Activated T-helper 17 cell treated with anti-CD3 and anti-CD28 coated beads, Interleukin-2, amount 50 U/mL, for 72 hours (primary cell): Measurements from ENCODE around the gene XXYLT1. TPM values are rescaled to one million over a fixed set of nuclear protein-coding genes. Genes with fewer than 3 reads are reported as not detected.
"Not testable (repeated sequence)": the region's sequence is repeated elsewhere in the genome, so short reads cannot be mapped to it uniquely, and the experiment has no call there.

Source experiments
- ATAC-seq: fragments of 150-1000 bp; cut with Tn5 transposase; replicated peaks from 2 replicates; pipeline ENCODE4 v1.10.0; 2021; ENCODE audit warnings: mild to moderate bottlenecking, moderate library complexity
- H3K27ac Mint-ChIP-seq: one replicate; pipeline ENCODE4 v1.8.0; 2022; ENCODE audit warnings: mixed read lengths
- H3K27me3 Mint-ChIP-seq: one replicate; pipeline ENCODE4 v1.8.0; 2022; ENCODE audit warnings: mixed read lengths
- H3K36me3 Mint-ChIP-seq: one replicate; pipeline ENCODE4 v1.8.0; 2022; ENCODE audit warnings: low read depth, mild to moderate bottlenecking, mixed read lengths
- H3K4me1 Mint-ChIP-seq: one replicate; pipeline ENCODE4 v1.8.0; 2022; ENCODE audit warnings: mixed read lengths
- H3K4me3 Mint-ChIP-seq: one replicate; pipeline ENCODE4 v1.8.0; 2022; ENCODE audit warnings: mild to moderate bottlenecking, mixed read lengths
- H3K9me3 Mint-ChIP-seq: one replicate; pipeline ENCODE4 v1.8.0; 2022; ENCODE audit warnings: mixed read lengths
- total RNA-seq, 2 donors: library from RNA; stranded (reverse); gene quantifications; one replicate each; pipeline ENCODE4 v1.2.3, GENCODE V29; 2022

Gene XXYLT1
- total RNA-seq, 2 donors from 2014 or later, result 7.0 to 7.4 TPM

- no peaks in the 10 kb centered on the region for H3K36me3 Mint-ChIP-seq
- no peaks in the 10 kb centered on the region for H3K4me1 Mint-ChIP-seq
- H3K27ac Mint-ChIP-seq, result no peak overlapping the region
- no peak overlapping the region for H3K4me3 Mint-ChIP-seq
- peaks cover 5% of the 10 kb centered on the region for H3K9me3 Mint-ChIP-seq
- no peaks in the 10 kb centered on the region for H3K27me3 Mint-ChIP-seq
- ATAC-seq, result no peak
Measured at GRCh38 chr3:195236801-195237570, 34.0 kb downstream of the XXYLT1 start.

DNA sequence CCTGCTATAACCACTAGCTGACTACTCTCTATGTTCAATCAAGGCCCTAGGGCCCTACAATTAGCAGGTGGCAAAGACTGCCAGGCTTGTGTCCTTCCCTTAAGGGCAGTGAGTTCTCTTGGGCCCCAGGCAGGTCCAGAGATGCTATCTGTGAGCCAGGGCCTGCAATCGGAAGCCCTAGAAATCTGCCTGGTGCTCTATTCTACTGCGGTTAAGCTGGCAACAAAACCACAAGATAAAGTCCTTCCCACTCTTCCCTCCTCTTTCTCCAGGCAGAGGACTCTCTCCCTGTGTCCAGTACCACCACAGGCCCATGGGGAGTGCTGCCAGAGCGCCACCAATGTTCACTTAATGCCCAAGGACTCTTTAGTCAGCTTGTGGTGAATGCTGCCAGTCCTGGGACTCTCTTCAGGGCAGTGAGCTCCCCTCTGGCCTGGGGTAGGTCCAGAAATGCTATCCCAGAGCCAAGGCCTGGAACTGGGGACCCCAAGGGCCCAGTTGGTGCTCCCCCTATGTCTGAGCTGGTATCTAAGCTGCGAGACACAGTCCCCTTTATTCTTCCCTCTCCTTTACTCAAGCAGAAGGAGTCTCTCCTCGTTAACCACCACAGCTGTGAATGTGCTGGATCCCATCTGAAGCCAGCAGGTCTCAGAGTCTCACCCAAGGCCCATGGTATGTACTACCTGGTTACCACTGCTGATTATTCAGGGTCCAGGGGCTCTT is 34.7 kb downstream of the XXYLT1 start:
- no peaks in the 10 kb centered on the region for H3K4me1 Mint-ChIP-seq
- ATAC-seq, result no peak
- no peak overlapping the region for H3K4me3 Mint-ChIP-seq
- H3K27ac Mint-ChIP-seq, result no peak overlapping the region
- no peaks in the 10 kb centered on the region for H3K36me3 Mint-ChIP-seq
- no peaks in the 10 kb centered on the region for H3K27me3 Mint-ChIP-seq
- peaks cover 7% of the 10 kb centered on the region for H3K9me3 Mint-ChIP-seq

GRCh38 chr3:195230244-195230643 is 40.7 kb downstream of the XXYLT1 start:
- Mint-ChIP-seq H3K27ac (no peak overlapping the region), H3K4me1 (peaks cover 5% of the 10 kb centered on the region), H3K4me3 (no peak overlapping the region), H3K9me3 (peaks cover 7% of the 10 kb centered on the region), H3K36me3 (no peaks in the 10 kb centered on the region), H3K27me3 (no peaks in the 10 kb centered on the region)
- ATAC-seq, result no peak

- H3K27ac Mint-ChIP-seq, H3K36me3 Mint-ChIP-seq, ATAC-seq, H3K4me1 Mint-ChIP-seq, H3K4me3 Mint-ChIP-seq, H3K9me3 Mint-ChIP-seq, H3K27me3 Mint-ChIP-seq: not testable (repeated sequence)
Measured at GRCh38 chr3:195228886-195229285, 42.1 kb downstream of the XXYLT1 start.

DNA sequence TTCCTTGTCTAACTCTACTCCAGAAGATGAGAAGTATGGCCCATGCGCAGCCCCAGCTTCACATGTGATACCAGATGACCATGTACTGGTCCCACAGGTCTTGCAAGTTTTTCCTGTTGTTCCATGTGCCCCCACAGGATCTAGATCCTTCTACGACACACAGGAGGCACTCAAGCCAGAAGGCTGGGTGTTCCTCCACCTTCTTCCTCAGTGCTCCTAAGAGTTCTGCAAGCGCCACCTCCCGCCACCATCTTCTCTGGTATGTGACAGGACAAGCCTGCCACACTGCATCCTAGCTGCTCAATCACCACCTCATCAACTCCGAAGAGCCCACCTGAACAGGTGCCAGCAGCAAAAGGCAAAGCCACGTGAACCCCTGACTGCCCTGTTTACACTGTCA is 43.1 kb downstream of the XXYLT1 start:
- Mint-ChIP-seq H3K4me1 (peaks cover 5% of the 10 kb centered on the region), H3K27ac (peak overlapping the region; percentile 51), H3K36me3 (no peaks in the 10 kb centered on the region), H3K9me3 (peaks cover 7% of the 10 kb centered on the region), H3K4me3 (no peak overlapping the region), H3K27me3 (no peaks in the 10 kb centered on the region)
- no peak for ATAC-seq

GRCh38 chr3:195226900-195227447 is 44.0 kb downstream of the XXYLT1 start:
- Mint-ChIP-seq H3K36me3 (no peaks in the 10 kb centered on the region), H3K4me1 (peaks cover 5% of the 10 kb centered on the region), H3K27ac (no peak overlapping the region), H3K9me3 (peaks cover 1% of the 10 kb centered on the region), H3K4me3 (no peak overlapping the region), H3K27me3 (no peaks in the 10 kb centered on the region)
- peak; percentile 55 for ATAC-seq

DNA sequence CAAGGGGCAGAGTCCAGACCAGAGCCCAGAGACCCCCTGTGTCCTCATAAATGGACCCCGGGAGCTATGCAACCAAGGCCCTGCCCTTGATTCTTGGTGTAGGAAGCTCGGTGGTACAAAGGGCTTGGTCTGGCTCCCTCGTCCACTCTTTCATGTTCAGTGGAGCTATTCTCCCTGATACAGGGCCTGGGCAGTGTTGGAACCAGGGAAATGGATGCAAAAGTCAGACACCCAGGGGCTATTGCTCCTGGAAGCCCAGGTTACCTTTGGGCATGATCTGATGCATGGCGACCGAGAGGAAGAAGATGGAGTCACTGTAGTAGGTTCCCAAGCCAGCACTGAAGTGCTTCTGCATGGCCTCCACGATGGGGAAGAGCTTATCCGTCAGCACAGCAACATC is 44.5 kb downstream of the XXYLT1 start:
- H3K27ac Mint-ChIP-seq, result no peak overlapping the region
- no peaks in the 10 kb centered on the region for H3K27me3 Mint-ChIP-seq
- H3K9me3 Mint-ChIP-seq, result no peaks in the 10 kb centered on the region
- H3K36me3 Mint-ChIP-seq, result no peaks in the 10 kb centered on the region
- no peak for ATAC-seq
- peaks cover 5% of the 10 kb centered on the region for H3K4me1 Mint-ChIP-seq
- no peak overlapping the region for H3K4me3 Mint-ChIP-seq

DNA sequence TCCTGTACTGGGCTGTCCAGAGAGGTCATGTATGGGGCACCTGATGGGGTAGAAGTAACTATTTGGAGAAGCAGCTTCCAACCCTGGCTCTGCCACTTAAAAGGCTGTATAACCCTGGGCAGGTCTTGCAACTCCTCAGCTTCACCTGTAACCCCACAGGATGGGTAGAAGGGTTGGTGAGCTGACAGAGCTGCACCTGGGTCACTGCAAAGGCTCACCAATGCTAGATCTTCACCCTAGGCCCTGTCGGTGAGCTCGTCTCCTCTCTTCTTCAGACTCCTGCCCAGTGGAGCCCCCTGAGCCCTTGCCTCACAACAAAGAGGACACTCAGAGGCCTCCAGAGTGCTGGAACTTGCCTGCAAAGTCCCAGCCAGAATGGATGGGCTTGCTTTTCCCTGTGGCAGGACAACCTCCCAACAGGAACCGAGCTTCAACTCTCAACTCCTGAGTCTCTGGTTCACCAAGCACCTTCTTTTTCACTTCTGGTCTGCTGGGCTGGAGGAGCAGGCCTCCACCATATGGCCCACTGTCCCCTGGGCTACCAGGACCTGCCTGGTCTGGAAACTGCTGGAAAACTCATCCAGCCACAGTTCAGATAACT is 45.9 kb downstream of the XXYLT1 start:
- Mint-ChIP-seq H3K4me3 (no peak overlapping the region), H3K9me3 (no peaks in the 10 kb centered on the region), H3K27ac (no peak overlapping the region), H3K36me3 (no peaks in the 10 kb centered on the region), H3K27me3 (no peaks in the 10 kb centered on the region), H3K4me1 (peaks cover 5% of the 10 kb centered on the region)
- ATAC-seq, result no peak

- H3K4me3 Mint-ChIP-seq, result no peak overlapping the region
- H3K27ac Mint-ChIP-seq, result no peak overlapping the region
- ATAC-seq, result no peak
- no peaks in the 10 kb centered on the region for H3K9me3 Mint-ChIP-seq
- H3K36me3 Mint-ChIP-seq, result no peaks in the 10 kb centered on the region
- H3K4me1 Mint-ChIP-seq, result peaks cover 5% of the 10 kb centered on the region
- H3K27me3 Mint-ChIP-seq, result no peaks in the 10 kb centered on the region
Measured at GRCh38 chr3:195224156-195224979, 46.6 kb downstream of the XXYLT1 start.

DNA sequence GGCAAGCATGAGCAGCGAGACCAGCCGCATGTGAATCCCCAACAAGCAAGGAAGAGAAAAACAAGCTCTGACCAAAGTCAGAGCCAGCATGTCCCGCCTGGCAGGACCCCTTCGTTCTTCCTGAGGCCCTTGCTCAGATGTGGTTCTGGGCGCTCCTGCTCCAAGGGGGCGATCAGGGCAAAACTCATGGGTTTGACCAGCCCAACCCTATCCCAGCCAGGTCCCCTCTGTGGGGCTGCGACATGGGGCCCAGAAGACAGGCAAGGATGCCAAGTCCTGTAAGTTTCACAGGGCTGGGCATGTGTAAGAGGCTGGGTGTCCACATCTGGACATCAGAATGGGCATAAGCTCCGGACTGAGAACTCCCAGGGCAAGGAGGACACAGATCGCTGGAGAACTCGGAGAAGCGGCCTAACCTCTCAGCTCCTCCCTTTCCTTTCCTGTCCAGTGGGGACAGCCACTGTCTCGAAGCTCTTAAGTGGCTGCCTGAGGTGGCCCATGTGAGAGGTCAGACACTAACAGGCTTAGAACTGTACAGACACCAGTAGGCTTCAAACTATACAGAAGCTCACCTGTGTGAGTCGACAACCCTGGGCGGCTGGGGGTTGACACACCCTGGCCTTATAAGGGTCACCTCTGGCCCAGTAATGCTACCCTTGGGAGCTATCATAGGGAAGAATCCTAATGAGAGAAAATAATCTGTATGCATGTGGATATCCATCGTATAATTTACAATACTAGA is 48.9 kb downstream of the XXYLT1 start:
- no peaks in the 10 kb centered on the region for H3K9me3 Mint-ChIP-seq
- no peaks in the 10 kb centered on the region for H3K36me3 Mint-ChIP-seq
- H3K4me3 Mint-ChIP-seq, result no peak overlapping the region
- no peak for ATAC-seq
- peaks cover 5% of the 10 kb centered on the region for H3K4me1 Mint-ChIP-seq
- no peaks in the 10 kb centered on the region for H3K27me3 Mint-ChIP-seq
- H3K27ac Mint-ChIP-seq, result no peak overlapping the region

- H3K9me3 Mint-ChIP-seq, result no peaks in the 10 kb centered on the region
- H3K36me3 Mint-ChIP-seq, result no peaks in the 10 kb centered on the region
- H3K4me1 Mint-ChIP-seq, result no peaks in the 10 kb centered on the region
- no peak for ATAC-seq
- no peak overlapping the region for H3K4me3 Mint-ChIP-seq
- H3K27me3 Mint-ChIP-seq, result no peaks in the 10 kb centered on the region
- H3K27ac Mint-ChIP-seq, result no peak overlapping the region
Measured at GRCh38 chr3:195221015-195221853, 49.7 kb downstream of the XXYLT1 start.

- H3K36me3 Mint-ChIP-seq, result no peaks in the 10 kb centered on the region
- H3K4me3 Mint-ChIP-seq, result no peak overlapping the region
- no peaks in the 10 kb centered on the region for H3K4me1 Mint-ChIP-seq
- no peak for ATAC-seq
- H3K9me3 Mint-ChIP-seq, result no peaks in the 10 kb centered on the region
- no peak overlapping the region for H3K27ac Mint-ChIP-seq
- no peaks in the 10 kb centered on the region for H3K27me3 Mint-ChIP-seq
Measured at GRCh38 chr3:195219351-195220230, 51.4 kb downstream of the XXYLT1 start.
